Vagina (tissue), 2 donors: ENCODE data around the gene TMEM140. TPM values are rescaled to one million over a fixed set of nuclear protein-coding genes. Genes with fewer than 3 reads are reported as not detected.
A peak's percentile ranks its signal among the peaks of the same experiment; 100 is the strongest.

Experiments
- DNase-seq, 2 donors: peaks; one replicate each; pipeline ENCODE4 v3.0.0-alpha.2; 2017; ENCODE audit errors: extremely low spot score in 2 of 2
- H3K27ac ChIP-seq: fragments of 200-600 bp; sonication (generic); one replicate; pipeline ENCODE4 v1.5.1; 2019
- H3K27me3 ChIP-seq: fragments of 200-600 bp; sonication (generic); one replicate; pipeline ENCODE4 v1.5.1; 2019
- H3K36me3 ChIP-seq, 2 donors: fragments of 200-600 bp; sonication (generic); one replicate each; pipeline ENCODE4 v1.5.1; 2017 to 2019
- H3K4me1 ChIP-seq: fragments of 200-600 bp; sonication (generic); one replicate; pipeline ENCODE4 v1.5.1; 2019
- H3K4me3 ChIP-seq, 2 donors: fragments of 200-600 bp; sonication (generic); 1 replicate in 1 of 2; 2 replicates in 1 of 2; pipeline ENCODE4 v1.5.1; 2016 to 2019
- H3K9me3 ChIP-seq: fragments of 200-600 bp; sonication (generic); one replicate; pipeline ENCODE4 v1.5.1; 2019
- POLR2A ChIP-seq, 2 donors: fragments of 450-650 bp; IDR thresholded peaks; one replicate each; pipeline ENCODE4 v1.6.1; 2017; ENCODE audit warnings: antibody characterized with exemption in 2 of 2, mild to moderate bottlenecking in 2 of 2, moderate library complexity in 2 of 2
- POLR2AphosphoS5 ChIP-seq, 2 donors: sonication (generic); formaldehyde crosslinking; IDR thresholded peaks; one replicate each; pipeline ENCODE4 v1.9.0; 2017; ENCODE audit warnings: antibody characterized with exemption in 2 of 2, mild to moderate bottlenecking in 2 of 2, low read depth in 1 of 2; ENCODE audit not compliant: insufficient read depth in 1 of 2
- intact Hi-C: fragments of 100-400 bp; cut with DNase I; formaldehyde crosslinking; loops from one replicate; pipeline ENCODE4 v1.15.1; 2023
- total RNA-seq: library from RNA; depleted of rRNA; stranded (reverse); fragments of >200 nt; gene quantifications from one replicate; pipeline ENCODE4 v1.2.3, GENCODE V29; 2016
- TF ChIP-seq, protein P1 (sequence below), 3 experiments: fragments of 450-650 bp in 2 of 3; fragments of 200-600 bp in 1 of 3; sonication (generic) in 1 of 3; IDR thresholded peaks; one replicate each; pipeline ENCODE4 v1.5.1; 2017 to 2019; ENCODE audit warnings: antibody characterized with exemption in 3 of 3, mild to moderate bottlenecking in 2 of 3, moderate library complexity in 2 of 3

The TMEM140 gene
- total RNA-seq, 1 donor from 2014 or later, result 20.4 TPM

DNA sequence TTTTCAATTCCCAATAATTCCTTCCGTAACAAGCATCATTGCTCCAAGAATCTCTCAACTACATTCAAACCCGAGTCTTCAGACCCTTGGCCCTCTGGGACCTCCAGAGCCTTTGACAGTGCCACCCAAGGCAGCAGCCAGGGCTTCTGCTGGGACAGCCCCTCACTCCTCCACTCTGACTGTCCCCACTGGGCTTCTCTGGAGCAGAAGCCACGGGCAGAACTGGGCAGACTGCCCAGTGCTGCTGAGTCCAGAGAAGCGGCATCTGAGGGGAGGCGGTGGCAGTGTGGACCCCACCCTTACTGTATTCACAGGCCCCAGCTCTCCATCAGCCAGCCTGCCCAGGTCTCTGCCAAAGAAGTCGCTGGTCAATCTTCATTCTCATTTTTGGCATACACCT lies 13.8 kb downstream of the TMEM140 start:
- Histone ChIP-seq H3K4me1 (peaks cover 34% of the 10 kb centered on the region), H3K27me3 (no peaks in the 10 kb centered on the region), H3K4me3 (no peak overlapping the region), H3K36me3 (no peaks in the 10 kb centered on the region), H3K9me3 (no peaks in the 10 kb centered on the region), H3K27ac (peak overlapping the region; percentile 56)
- intact Hi-C loops, result loop anchor here (10.0 kb wide), 1 partner anchor 477 kb away; no protein-coding TSS in a partner anchor
- DNase-seq, result no peak
- TF ChIP-seq POLR2A (IDR thresholded peaks at IDR 0.05), result no peak
- TF ChIP-seq, protein P1, sequence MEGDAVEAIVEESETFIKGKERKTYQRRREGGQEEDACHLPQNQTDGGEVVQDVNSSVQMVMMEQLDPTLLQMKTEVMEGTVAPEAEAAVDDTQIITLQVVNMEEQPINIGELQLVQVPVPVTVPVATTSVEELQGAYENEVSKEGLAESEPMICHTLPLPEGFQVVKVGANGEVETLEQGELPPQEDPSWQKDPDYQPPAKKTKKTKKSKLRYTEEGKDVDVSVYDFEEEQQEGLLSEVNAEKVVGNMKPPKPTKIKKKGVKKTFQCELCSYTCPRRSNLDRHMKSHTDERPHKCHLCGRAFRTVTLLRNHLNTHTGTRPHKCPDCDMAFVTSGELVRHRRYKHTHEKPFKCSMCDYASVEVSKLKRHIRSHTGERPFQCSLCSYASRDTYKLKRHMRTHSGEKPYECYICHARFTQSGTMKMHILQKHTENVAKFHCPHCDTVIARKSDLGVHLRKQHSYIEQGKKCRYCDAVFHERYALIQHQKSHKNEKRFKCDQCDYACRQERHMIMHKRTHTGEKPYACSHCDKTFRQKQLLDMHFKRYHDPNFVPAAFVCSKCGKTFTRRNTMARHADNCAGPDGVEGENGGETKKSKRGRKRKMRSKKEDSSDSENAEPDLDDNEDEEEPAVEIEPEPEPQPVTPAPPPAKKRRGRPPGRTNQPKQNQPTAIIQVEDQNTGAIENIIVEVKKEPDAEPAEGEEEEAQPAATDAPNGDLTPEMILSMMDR (IDR thresholded peaks at IDR 0.05), result no peak
- TF ChIP-seq POLR2AphosphoS5 (IDR thresholded peaks at IDR 0.05; ENCODE audit: insufficient read depth in 1 of 2, low read depth in 1 of 2), result no peak

DNA sequence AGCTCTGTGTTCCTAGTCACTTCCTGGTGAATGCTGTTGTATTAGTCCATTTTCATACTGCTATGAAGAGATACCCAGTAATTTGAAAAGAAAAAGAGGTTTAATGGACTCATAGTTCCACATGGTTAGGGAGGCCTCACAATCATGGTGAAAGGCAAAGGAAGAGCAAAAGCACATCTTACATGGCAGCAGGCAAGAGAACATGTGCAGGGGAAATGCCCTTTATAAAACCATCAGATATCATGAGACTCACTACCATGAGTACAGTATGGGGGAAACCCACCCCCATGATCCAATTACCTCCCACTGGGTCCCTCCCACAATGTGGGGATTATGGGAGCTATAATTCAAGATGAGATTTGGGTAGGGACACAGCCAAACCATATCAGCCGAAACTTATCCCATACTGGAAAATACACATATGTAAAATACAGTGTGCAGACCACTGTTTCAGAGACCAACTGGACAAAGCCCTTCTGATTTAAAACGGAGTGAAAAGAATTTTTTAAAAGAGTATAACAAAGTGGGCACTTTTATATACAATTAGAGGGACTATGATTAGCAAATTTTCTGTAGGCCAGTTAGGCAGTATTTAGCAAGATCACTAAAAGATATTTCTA lies 14.6 kb downstream of the TMEM140 start:
- no peak for TF ChIP-seq POLR2AphosphoS5 (IDR thresholded peaks at IDR 0.05; ENCODE audit: insufficient read depth in 1 of 2, low read depth in 1 of 2)
- no peak for TF ChIP-seq POLR2A (IDR thresholded peaks at IDR 0.05)
- TF ChIP-seq, protein P1 (IDR thresholded peaks at IDR 0.05), result no peak
- Histone ChIP-seq H3K27me3 (no peaks in the 10 kb centered on the region), H3K9me3 (no peaks in the 10 kb centered on the region), H3K4me3 (no peak overlapping the region), H3K4me1 (peaks cover 36% of the 10 kb centered on the region), H3K27ac (no peak overlapping the region), H3K36me3 (peaks cover 0 to 7% of the 10 kb centered on the region in 2 donors)
- no peak for DNase-seq
- intact Hi-C loops, result loop anchor here (10.0 kb wide), 1 partner anchor 478 kb away; no protein-coding TSS in a partner anchor

DNA sequence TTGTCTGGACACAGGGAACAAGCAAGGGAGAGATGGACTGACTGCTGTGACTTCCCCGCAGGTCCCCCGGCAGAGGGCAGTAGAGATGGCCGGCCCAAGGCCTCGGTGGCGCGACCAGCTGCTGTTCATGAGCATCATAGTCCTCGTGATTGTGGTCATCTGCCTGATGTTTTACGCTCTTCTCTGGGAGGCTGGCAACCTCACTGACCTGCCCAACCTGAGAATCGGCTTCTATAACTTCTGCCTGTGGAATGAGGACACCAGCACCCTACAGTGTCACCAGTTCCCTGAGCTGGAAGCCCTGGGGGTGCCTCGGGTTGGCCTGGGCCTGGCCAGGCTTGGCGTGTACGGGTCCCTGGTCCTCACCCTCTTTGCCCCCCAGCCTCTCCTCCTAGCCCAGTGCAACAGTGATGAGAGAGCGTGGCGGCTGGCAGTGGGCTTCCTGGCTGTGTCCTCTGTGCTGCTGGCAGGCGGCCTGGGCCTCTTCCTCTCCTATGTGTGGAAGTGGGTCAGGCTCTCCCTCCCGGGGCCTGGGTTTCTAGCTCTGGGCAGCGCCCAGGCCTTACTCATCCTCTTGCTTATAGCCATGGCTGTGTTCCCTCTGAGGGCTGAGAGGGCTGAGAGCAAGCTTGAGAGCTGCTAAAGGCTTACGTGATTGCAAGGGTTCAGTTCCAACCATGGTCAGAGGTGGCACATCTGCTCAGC lies 16.6 kb downstream of the TMEM140 start:
- Histone ChIP-seq H3K27ac (peak overlapping the region; percentile 42), H3K36me3 (peaks cover 0 to 10% of the 10 kb centered on the region in 2 donors), H3K4me3 (no peak overlapping the region), H3K4me1 (peaks cover 44% of the 10 kb centered on the region), H3K27me3 (no peaks in the 10 kb centered on the region), H3K9me3 (no peaks in the 10 kb centered on the region)
- intact Hi-C loops, result loop anchor here (10.0 kb wide), 1 partner anchor 480 kb away; no protein-coding TSS in a partner anchor
- TF ChIP-seq, protein P1 (IDR thresholded peaks at IDR 0.05), result no peak
- no peak for TF ChIP-seq POLR2AphosphoS5 (IDR thresholded peaks at IDR 0.05; ENCODE audit: insufficient read depth in 1 of 2, low read depth in 1 of 2)
- no peak for TF ChIP-seq POLR2A (IDR thresholded peaks at IDR 0.05)
- DNase-seq, result no peak

DNA sequence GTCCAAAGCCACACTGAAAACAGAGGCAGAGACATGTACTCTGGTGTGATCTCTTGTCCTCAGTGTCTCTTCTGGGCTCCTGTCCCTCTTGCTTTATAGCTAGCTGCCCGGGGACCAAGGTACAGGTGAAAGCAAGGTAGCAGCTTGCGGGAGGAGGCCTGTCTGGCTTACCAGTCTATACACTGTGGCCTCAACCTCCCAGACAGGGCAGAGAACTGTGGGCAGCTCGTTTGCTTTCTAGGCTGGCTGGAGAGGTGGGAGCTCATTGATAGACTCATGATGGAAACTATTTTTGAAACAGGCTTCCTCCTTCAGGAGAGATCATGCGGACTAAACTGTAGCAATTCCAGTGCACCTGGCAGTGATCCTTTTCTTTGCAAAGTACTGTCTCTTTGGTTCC lies 18.0 kb downstream of the TMEM140 start:
- peaks cover 0 to 10% of the 10 kb centered on the region in 2 donors for H3K36me3 ChIP-seq
- H3K27ac ChIP-seq, result peak overlapping the region; percentile 42
- H3K4me3 ChIP-seq, result no peak overlapping the region
- peaks cover 38% of the 10 kb centered on the region for H3K4me1 ChIP-seq
- no peaks in the 10 kb centered on the region for H3K9me3 ChIP-seq
- DNase-seq, result no peak
- intact Hi-C loops, result loop anchor here (10.0 kb wide), 1 partner anchor 481 kb away; no protein-coding TSS in a partner anchor
- TF ChIP-seq, protein P1 (IDR thresholded peaks at IDR 0.05), result no peak
- TF ChIP-seq POLR2AphosphoS5 (IDR thresholded peaks at IDR 0.05; ENCODE audit: insufficient read depth in 1 of 2, low read depth in 1 of 2) (no peak), POLR2A (IDR thresholded peaks at IDR 0.05) (no peak)
- H3K27me3 ChIP-seq, result no peaks in the 10 kb centered on the region
